Panc1 (cell line): Measurements from ENCODE around the gene AGMAT. TPM values are rescaled to one million over a fixed set of nuclear protein-coding genes. Genes with fewer than 3 reads are reported as not detected.

Source experiments
- ATAC-seq: fragments of 200-7000 bp; cut with Tn5 transposase; 2 replicates; pipeline ENCODE4 v1.9.1; 2020; ENCODE audit warnings: mild to moderate bottlenecking, moderate library complexity
- BruUV-seq: library from RNA; stranded (reverse); fragments of 400-500 nt; replicated peaks from 2 replicates; lab custom pipeline; 2021; lab: Mats Ljungman, UMichigan
- CTCF ChIA-PET: fragments of 300-600 bp; sonication (Branson Sonifier 250); formaldehyde crosslinking; loops from one replicate; lab custom pipeline; 2022; ENCODE audit warnings: antibody characterized with exemption; lab: Charles Lee
- POLR2A ChIA-PET: fragments of 300-600 bp; sonication (Branson Sonifier 250); formaldehyde crosslinking; loops from one replicate; lab custom pipeline; 2022; ENCODE audit warnings: antibody characterized with exemption; lab: Charles Lee
- DNase-seq: peaks from one replicate; pipeline ENCODE4 v3.0.0-alpha.2; 2010; ENCODE audit warnings: low read depth, low spot score
- H3K27ac ChIP-seq: 2 replicates; pipeline ENCODE4 v1.5.1; 2011; ENCODE audit warnings: mild to moderate bottlenecking, low read length, inconsistent platforms
- H3K27me3 ChIP-seq: fragments of 200-500 bp; sonication (Bioruptor generic); 2 replicates; pipeline ENCODE4 v1.6.0; 2014; ENCODE audit warnings: low read length, inconsistent platforms; ENCODE audit not compliant: control insufficient read depth, insufficient read depth
- H3K36me3 ChIP-seq: fragments of 200-500 bp; sonication (Bioruptor generic); 2 replicates; pipeline ENCODE4 v1.5.1; 2014; ENCODE audit warnings: inconsistent platforms, mild to moderate bottlenecking, low read length, moderate library complexity; ENCODE audit not compliant: control insufficient read depth, insufficient read depth
- H3K4me1 ChIP-seq: 2 replicates; pipeline ENCODE4 v1.5.1; 2011; ENCODE audit warnings: inconsistent platforms, mild to moderate bottlenecking, low read length, moderate library complexity; ENCODE audit not compliant: control insufficient read depth, insufficient read depth
- H3K4me3 ChIP-seq, 2 experiments: 2 replicates each; pipeline ENCODE4 v1.5.1; 2011 to 2012; ENCODE audit warnings: low read depth in 2 of 2, low read length in 2 of 2, mild to moderate bottlenecking in 2 of 2, inconsistent platforms in 1 of 2, moderate library complexity in 1 of 2
- H3K9me3 ChIP-seq: fragments of 200-500 bp; sonication (Bioruptor generic); 2 replicates; pipeline ENCODE4 v1.5.1; 2014; ENCODE audit warnings: low read depth, mild to moderate bottlenecking, inconsistent platforms, low read length, moderate library complexity; ENCODE audit not compliant: control insufficient read depth, insufficient read depth
- CTCF ChIP-seq: fragments of 450-650 bp; IDR thresholded peaks from 2 replicates; pipeline ENCODE4 v1.5.1; 2017; ENCODE audit warnings: mild to moderate bottlenecking
- POLR2AphosphoS5 ChIP-seq: IDR thresholded peaks from 2 replicates; pipeline ENCODE4 v1.6.1; 2012; ENCODE audit warnings: mild to moderate bottlenecking, low read depth, low read length, moderate library complexity
- REST ChIP-seq, 2 experiments: IDR thresholded peaks; 2 replicates each; pipeline ENCODE4 v1.6.1; 2011 to 2012; ENCODE audit warnings: low read depth in 2 of 2, control low read depth in 1 of 2, low read length in 1 of 2, mild to moderate bottlenecking in 1 of 2, moderate library complexity in 1 of 2; ENCODE audit not compliant: insufficient read depth in 1 of 2
- SIN3A ChIP-seq: IDR thresholded peaks from 2 replicates; pipeline ENCODE4 v1.6.1; 2012; ENCODE audit warnings: low read depth, mild to moderate bottlenecking, low read length, moderate library complexity, borderline replicate concordance; ENCODE audit not compliant: insufficient read depth
- TCF7L2 ChIP-seq: IDR thresholded peaks from 2 replicates; pipeline ENCODE4 v1.6.1; 2011; ENCODE audit warnings: mild to moderate bottlenecking, low read depth, low read length, inconsistent platforms
- in situ Hi-C: cut with HindIII; loops from 2 replicates; pipeline ENCODE4 v1.10.0; 2016; ENCODE audit warnings: low sequenced_read_pairs, low pct_unique_long_range_greater_than_20kb
- intact Hi-C: fragments of 100-400 bp; cut with micrococcal nuclease; formaldehyde crosslinking; loops from one replicate; pipeline ENCODE4 v1.10.0; 2022; ENCODE audit not compliant: unreplicated experiment
- total RNA-seq: library from RNA; stranded (reverse); gene quantifications from one replicate; pipeline ENCODE4 v1.2.1, GENCODE V29; 2021; ENCODE audit not compliant: unreplicated experiment

AGMAT gene
- total RNA-seq, 1 experiment from 2014 or later, result 3.1 TPM

- ChIA-PET CTCF (no interaction called here), POLR2A (no interaction called here)
- intact Hi-C loops (no loop called here), in situ Hi-C loops (no loop called here)
- DNase-seq, result no peak
- BruUV-seq, result no TSS peak
- TF ChIP-seq POLR2AphosphoS5 (no peak), SIN3A (no peak), REST (IDR thresholded peaks at IDR 0.05; ENCODE audit: insufficient read depth in 1 of 2, low read depth in 2 of 2, low read length in 1 of 2) (no peak), CTCF (no peak), TCF7L2 (no peak)
- Histone ChIP-seq H3K4me1 (no peaks in the 10 kb centered on the region), H3K9me3 (no peaks in the 10 kb centered on the region), H3K4me3 (no peak overlapping the region), H3K27ac (no peak overlapping the region), H3K36me3 (peaks cover 15% of the 10 kb centered on the region), H3K27me3 (no peaks in the 10 kb centered on the region)
- ATAC-seq, result no peak
Observed at GRCh38 chr1:15541231-15541792, 43.5 kb downstream of the AGMAT start.

- no peaks in the 10 kb centered on the region for H3K27me3 ChIP-seq
- ChIA-PET POLR2A (no interaction called here), CTCF (no interaction called here)
- no peak for ATAC-seq
- no peak overlapping the region for H3K27ac ChIP-seq
- intact Hi-C loops (no loop called here), in situ Hi-C loops (no loop called here)
- peaks cover 14% of the 10 kb centered on the region for H3K36me3 ChIP-seq
- H3K4me3 ChIP-seq, result no peak overlapping the region
- TF ChIP-seq REST (IDR thresholded peaks at IDR 0.05; ENCODE audit: insufficient read depth in 1 of 2, low read depth in 2 of 2, low read length in 1 of 2), result no peak
- TF ChIP-seq CTCF, result no peak
- no peak for TF ChIP-seq TCF7L2
- no peak for TF ChIP-seq POLR2AphosphoS5
- no peak for TF ChIP-seq SIN3A
- H3K4me1 ChIP-seq, result no peaks in the 10 kb centered on the region
- BruUV-seq, result no TSS peak
- no peaks in the 10 kb centered on the region for H3K9me3 ChIP-seq
- DNase-seq, result no peak
Observed at GRCh38 chr1:15540186-15540585, 44.7 kb downstream of the AGMAT start.
